ENCODE results near the gene SSPN.
"Not testable (repeated sequence)": the region's sequence is repeated elsewhere in the genome, so short reads cannot be mapped to it uniquely, and the experiment has no call there.

The SSPN gene

GRCh38 chr12:26229910-26230309 is 34.5 kb downstream of the SSPN start:
- no peaks in the 10 kb centered on the region for H3K36me3 ChIP-seq (ENCODE audit: insufficient read depth, low read length)

GRCh38 chr12:26231470-26231869 is 36.1 kb downstream of the SSPN start:
- H3K4me1 ChIP-seq (ENCODE audit: insufficient read depth, low read length): peaks cover 4% of the 10 kb centered on the region; the same call in 1 of the 2 replicates
- H3K9me3 ChIP-seq (ENCODE audit: control insufficient read depth, insufficient read depth, low read length): no peaks in the 10 kb centered on the region
- no peak overlapping the region for H3K9ac ChIP-seq (ENCODE audit: low read depth, low read length)
- no peaks in the 10 kb centered on the region for H3K36me3 ChIP-seq (ENCODE audit: insufficient read depth, low read length)

More at GRCh38 chr12:26229910-26230309, 34.5 kb downstream of the SSPN start:
- H3K9me3 ChIP-seq (ENCODE audit: control insufficient read depth, insufficient read depth, low read length): no peaks in the 10 kb centered on the region
- peaks cover 8% of the 10 kb centered on the region; the same call in 1 of the 2 replicates for H3K4me1 ChIP-seq (ENCODE audit: insufficient read depth, low read length)
- H3K9ac ChIP-seq (ENCODE audit: low read depth, low read length): no peak overlapping the region

GRCh38 chr12:26231921-26232320 is 36.5 kb downstream of the SSPN start:
- no peaks in the 10 kb centered on the region for H3K9me3 ChIP-seq (ENCODE audit: control insufficient read depth, insufficient read depth, low read length)
- no peak overlapping the region for H3K9ac ChIP-seq (ENCODE audit: low read depth, low read length)

GRCh38 chr12:26233631-26234030 is 38.3 kb downstream of the SSPN start:
- no peaks in the 10 kb centered on the region for H3K36me3 ChIP-seq (ENCODE audit: insufficient read depth, low read length)
- no peak overlapping the region for H3K9ac ChIP-seq (ENCODE audit: low read depth, low read length)
- no peaks in the 10 kb centered on the region for H3K4me1 ChIP-seq (ENCODE audit: insufficient read depth, low read length)
- H3K9me3 ChIP-seq (ENCODE audit: control insufficient read depth, insufficient read depth, low read length): no peaks in the 10 kb centered on the region

More at GRCh38 chr12:26231921-26232320, 36.5 kb downstream of the SSPN start:
- Histone ChIP-seq H3K36me3 (ENCODE audit: insufficient read depth, low read length) (no peaks in the 10 kb centered on the region), H3K4me1 (ENCODE audit: insufficient read depth, low read length) (peaks cover 4% of the 10 kb centered on the region; the same call in 1 of the 2 replicates)

GRCh38 chr12:26235465-26235864 is 40.1 kb downstream of the SSPN start:
- not testable (repeated sequence) for H3K9me3 ChIP-seq (ENCODE audit: control insufficient read depth, insufficient read depth, low read length); H3K4me1 ChIP-seq (ENCODE audit: insufficient read depth, low read length); H3K36me3 ChIP-seq (ENCODE audit: insufficient read depth, low read length); H3K9ac ChIP-seq (ENCODE audit: low read depth, low read length)

- Histone ChIP-seq H3K9ac (ENCODE audit: low read depth, low read length) (no peak overlapping the region), H3K4me1 (ENCODE audit: insufficient read depth, low read length) (no peaks in the 10 kb centered on the region), H3K36me3 (ENCODE audit: insufficient read depth, low read length) (no peaks in the 10 kb centered on the region), H3K9me3 (ENCODE audit: control insufficient read depth, insufficient read depth, low read length) (no peaks in the 10 kb centered on the region)
Observed at GRCh38 chr12:26238341-26239121, 43.2 kb downstream of the SSPN start.

GRCh38 chr12:26239122-26239851 is 43.9 kb downstream of the SSPN start:
- no peaks in the 10 kb centered on the region for H3K36me3 ChIP-seq (ENCODE audit: insufficient read depth, low read length)
- no peaks in the 10 kb centered on the region for H3K4me1 ChIP-seq (ENCODE audit: insufficient read depth, low read length)
- H3K9ac ChIP-seq (ENCODE audit: low read depth, low read length): no peak overlapping the region
- H3K9me3 ChIP-seq (ENCODE audit: control insufficient read depth, insufficient read depth, low read length): no peaks in the 10 kb centered on the region

GRCh38 chr12:26239852-26240815 is 44.8 kb downstream of the SSPN start:
- Histone ChIP-seq H3K9ac (ENCODE audit: low read depth, low read length) (no peak overlapping the region), H3K9me3 (ENCODE audit: control insufficient read depth, insufficient read depth, low read length) (no peaks in the 10 kb centered on the region), H3K4me1 (ENCODE audit: insufficient read depth, low read length) (no peaks in the 10 kb centered on the region), H3K36me3 (ENCODE audit: insufficient read depth, low read length) (no peaks in the 10 kb centered on the region)

GRCh38 chr12:26241080-26241479 is 45.7 kb downstream of the SSPN start:
- Histone ChIP-seq H3K36me3 (ENCODE audit: insufficient read depth, low read length) (no peaks in the 10 kb centered on the region), H3K9ac (ENCODE audit: low read depth, low read length) (no peak overlapping the region), H3K4me1 (ENCODE audit: insufficient read depth, low read length) (no peaks in the 10 kb centered on the region), H3K9me3 (ENCODE audit: control insufficient read depth, insufficient read depth, low read length) (no peaks in the 10 kb centered on the region)

- no peaks in the 10 kb centered on the region for H3K36me3 ChIP-seq (ENCODE audit: insufficient read depth, low read length)
- no peak overlapping the region for H3K9ac ChIP-seq (ENCODE audit: low read depth, low read length)
- no peaks in the 10 kb centered on the region for H3K9me3 ChIP-seq (ENCODE audit: control insufficient read depth, insufficient read depth, low read length)
- H3K4me1 ChIP-seq (ENCODE audit: insufficient read depth, low read length): no peaks in the 10 kb centered on the region
Observed at GRCh38 chr12:26242683-26243082, 47.3 kb downstream of the SSPN start.

GRCh38 chr12:26244503-26244902 is 49.1 kb downstream of the SSPN start:
- H3K9me3 ChIP-seq (ENCODE audit: control insufficient read depth, insufficient read depth, low read length): no peaks in the 10 kb centered on the region
- no peaks in the 10 kb centered on the region for H3K36me3 ChIP-seq (ENCODE audit: insufficient read depth, low read length)
- no peaks in the 10 kb centered on the region for H3K4me1 ChIP-seq (ENCODE audit: insufficient read depth, low read length)
- no peak overlapping the region for H3K9ac ChIP-seq (ENCODE audit: low read depth, low read length)

- Histone ChIP-seq H3K4me1 (ENCODE audit: insufficient read depth, low read length) (no peaks in the 10 kb centered on the region), H3K9me3 (ENCODE audit: control insufficient read depth, insufficient read depth, low read length) (no peaks in the 10 kb centered on the region), H3K36me3 (ENCODE audit: insufficient read depth, low read length) (no peaks in the 10 kb centered on the region), H3K9ac (ENCODE audit: low read depth, low read length) (no peak overlapping the region)
Observed at GRCh38 chr12:26245175-26245942, 50.0 kb downstream of the SSPN start.

GRCh38 chr12:26246483-26247164 is 51.3 kb downstream of the SSPN start:
- no peaks in the 10 kb centered on the region for H3K36me3 ChIP-seq (ENCODE audit: insufficient read depth, low read length)
- no peaks in the 10 kb centered on the region for H3K4me1 ChIP-seq (ENCODE audit: insufficient read depth, low read length)
- no peaks in the 10 kb centered on the region for H3K9me3 ChIP-seq (ENCODE audit: control insufficient read depth, insufficient read depth, low read length)
- H3K9ac ChIP-seq (ENCODE audit: low read depth, low read length): no peak overlapping the region

Measured in ES-I3 (cell line).